HG02678 (cell line): ENCODE measurements around the gene CNPY3.

Experiments
- ATAC-seq: cut with Tn5 transposase; IDR thresholded peaks from one replicate; pipeline ENCODE4 v1.9.1; 2021; ENCODE audit warnings: mild to moderate bottlenecking, moderate library complexity; ENCODE audit not compliant: unreplicated experiment

CNPY3 gene

GRCh38 chr6:42978839-42979522, 49.7 kb downstream of the CNPY3 start, which contains the start of gene PEX6:
Gene PEX6, minus strand, starts transcription at chr6:42979181. Its CDS starts 31 bp downstream, at chr6:42979150.
- peak; percentile 95 for ATAC-seq

DNA sequence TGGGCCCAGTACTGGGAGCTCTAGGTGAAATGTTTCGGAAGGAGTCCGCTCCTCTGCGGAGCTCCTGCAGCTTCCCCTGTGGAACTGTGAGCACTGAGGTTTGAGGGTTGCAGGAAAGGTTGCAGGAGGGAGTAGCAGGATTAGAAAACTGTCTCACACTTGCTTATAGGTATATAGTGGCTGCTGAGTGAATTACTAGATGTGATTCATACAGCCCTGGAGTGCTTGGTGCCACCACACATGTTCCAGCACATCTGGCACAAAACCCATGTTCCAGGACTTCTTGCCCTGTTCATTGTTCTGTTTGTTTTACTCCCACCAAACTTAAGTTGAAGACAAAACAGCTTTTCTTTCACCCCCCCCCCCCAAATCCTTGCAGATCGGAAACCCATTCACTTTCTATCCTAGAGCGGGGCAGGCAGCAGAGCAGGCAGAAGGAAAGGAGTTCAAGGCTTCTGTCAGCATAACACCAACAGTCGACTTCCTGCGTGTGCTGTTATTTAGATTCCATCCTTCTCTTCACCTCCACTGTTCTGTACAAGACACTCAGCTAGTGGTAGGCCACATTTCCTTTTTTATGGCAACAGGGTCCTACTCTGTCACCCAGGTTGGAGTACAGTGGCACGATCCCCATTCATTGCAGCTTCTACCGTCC, 50.4 kb downstream of the CNPY3 start:
- ATAC-seq: peak; percentile 0

- no peak for ATAC-seq
These were observed 52.6 kb downstream of the CNPY3 start for GRCh38 chr6:42981836-42982235.

GRCh38 chr6:42984001-42984923, 55.0 kb downstream of the CNPY3 start, which contains the start of gene PPP2R5D:
Gene PPP2R5D, plus strand, starts transcription at chr6:42984570. Its CDS starts 108 bp downstream, at chr6:42984678.
- ATAC-seq: peak; percentile 92

DNA sequence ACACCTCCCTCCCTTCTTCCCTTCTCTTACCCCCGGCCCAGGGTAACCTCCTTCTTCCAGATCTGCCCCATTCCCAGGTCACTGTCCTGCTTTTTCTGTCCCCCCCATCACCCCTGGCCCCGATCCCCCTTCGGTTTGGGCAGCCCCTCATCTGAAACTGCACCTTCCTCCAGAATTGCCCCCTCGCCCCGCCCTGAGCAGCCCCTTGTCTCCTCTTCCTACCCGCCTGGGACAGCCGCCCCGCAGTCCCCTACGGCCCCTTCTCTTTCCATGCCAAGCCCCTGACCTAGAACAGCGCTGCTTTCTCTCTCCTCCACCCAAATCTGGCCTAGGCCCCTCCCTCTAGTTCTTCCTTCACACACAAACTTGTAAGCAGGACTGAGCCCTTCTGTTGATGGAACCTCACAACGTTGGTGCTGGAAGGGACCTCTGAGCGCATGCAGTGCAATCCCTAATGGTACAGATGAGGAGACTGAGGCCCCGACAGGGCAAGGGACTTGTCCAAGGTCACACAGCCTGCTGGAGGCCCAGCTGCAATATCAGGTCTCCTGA, 55.7 kb downstream of the CNPY3 start:
- ATAC-seq: no peak

- ATAC-seq: no peak
These were observed 58.5 kb downstream of the CNPY3 start for GRCh38 chr6:42987533-42988451.

- ATAC-seq: no peak
These were observed 59.3 kb downstream of the CNPY3 start for GRCh38 chr6:42988486-42989020.
